Hematopoietic multipotent progenitor cell treated with erythropoietin and hydrocortisone succinate and interleukin-3 and kit ligand, for 8 days (in vitro differentiated cells): ENCODE data around the gene FTCDNL1.

Experiments
- DNase-seq: peaks from one replicate; pipeline ENCODE4 v3.0.0-alpha.2; 2015

FTCDNL1 gene

DNA sequence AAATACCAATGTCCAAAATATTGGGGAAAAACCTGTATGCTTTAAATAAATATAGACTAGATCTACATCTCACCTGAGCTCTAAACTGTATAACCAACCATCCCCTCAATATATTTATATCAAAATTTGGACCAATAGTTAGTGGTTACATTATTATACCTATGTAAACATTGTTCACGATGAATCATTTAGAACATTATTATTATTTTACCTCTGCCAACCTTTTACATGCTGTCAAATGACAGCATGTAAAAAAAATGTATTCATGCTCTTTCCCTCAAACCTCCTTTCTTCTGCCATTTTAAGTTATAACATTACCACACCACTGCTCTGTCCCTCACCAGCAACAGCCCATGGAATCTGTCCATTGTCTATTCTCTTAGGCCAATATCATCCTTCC, 9.6 kb downstream of the FTCDNL1 start:
- no peak for DNase-seq

DNA sequence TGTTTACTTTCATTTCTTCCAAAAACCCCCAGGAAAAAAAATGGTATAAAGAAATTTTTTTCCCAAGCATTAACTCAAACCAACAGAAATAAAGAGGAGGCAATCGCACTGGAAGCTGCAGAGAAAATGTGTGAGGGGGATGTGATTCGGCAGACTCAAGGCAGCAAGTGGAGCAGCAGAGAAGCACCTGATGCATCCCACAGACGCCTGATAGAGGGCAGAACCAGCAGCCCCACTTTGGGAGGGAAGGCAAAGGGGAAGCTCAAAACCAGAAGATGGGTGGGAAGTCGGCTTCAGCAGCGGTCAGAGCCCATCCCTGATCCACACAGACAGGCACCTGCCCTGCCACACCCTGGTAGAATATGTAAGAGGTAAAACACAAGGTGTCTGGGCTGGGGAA, 12.6 kb downstream of the FTCDNL1 start:
- DNase-seq: no peak

DNA sequence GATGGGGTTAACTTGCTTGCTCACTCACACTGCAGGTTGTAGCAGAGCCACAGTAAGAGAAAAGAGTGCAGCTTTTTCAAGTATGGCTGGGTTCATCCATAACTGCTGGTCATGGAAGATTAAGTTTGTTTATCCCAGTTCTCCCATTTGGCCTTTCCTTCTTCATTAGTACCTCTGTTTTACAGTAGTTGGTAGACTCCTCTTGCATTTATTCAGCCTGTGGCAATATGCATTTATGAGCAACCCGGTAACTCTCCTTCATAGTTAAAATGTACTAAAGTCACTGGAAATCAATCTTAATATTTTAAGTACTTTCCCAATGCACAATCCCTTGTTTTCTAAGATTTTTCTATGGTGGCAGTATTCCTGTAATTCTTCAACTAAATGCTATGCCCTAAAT, 14.0 kb downstream of the FTCDNL1 start:
- DNase-seq: no peak

DNA sequence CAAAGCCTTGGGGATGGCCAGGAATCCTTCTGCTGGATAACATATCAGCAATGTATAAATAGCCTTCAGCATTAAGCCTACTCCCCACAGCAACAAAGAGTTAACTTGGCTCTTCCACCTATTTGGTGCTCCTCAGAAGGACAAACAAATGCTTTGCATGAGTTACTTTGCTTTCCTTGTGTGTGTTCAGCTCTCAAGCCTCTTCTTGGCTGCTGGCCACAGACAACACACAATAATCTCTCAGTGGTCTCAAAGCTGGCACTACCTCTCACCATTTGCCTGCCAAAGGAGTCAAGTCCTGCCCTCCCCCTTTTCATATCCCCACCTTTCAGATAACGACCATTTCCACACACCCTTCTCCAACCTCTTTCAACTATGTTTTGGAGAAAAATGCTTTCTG, 17.5 kb downstream of the FTCDNL1 start:
- no peak for DNase-seq

DNA sequence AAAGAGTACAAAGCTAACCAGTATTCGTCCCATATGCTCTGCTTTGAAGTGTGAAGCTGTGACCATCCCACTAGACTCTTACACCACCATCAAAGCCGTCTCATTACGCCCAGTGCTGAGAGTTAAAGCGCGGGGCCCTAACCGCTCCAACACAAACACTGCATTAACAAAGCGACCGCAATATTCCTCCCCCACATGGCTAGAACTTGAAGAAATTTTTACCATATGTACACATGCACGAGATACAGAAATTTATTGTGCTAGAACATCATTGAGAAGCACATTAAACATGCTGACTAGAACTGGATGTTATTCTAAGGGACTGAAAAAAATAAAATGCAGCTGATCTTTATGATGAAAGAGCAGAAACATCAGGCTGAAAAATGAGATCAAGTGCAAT, 20.5 kb downstream of the FTCDNL1 start:
- no peak for DNase-seq

DNA sequence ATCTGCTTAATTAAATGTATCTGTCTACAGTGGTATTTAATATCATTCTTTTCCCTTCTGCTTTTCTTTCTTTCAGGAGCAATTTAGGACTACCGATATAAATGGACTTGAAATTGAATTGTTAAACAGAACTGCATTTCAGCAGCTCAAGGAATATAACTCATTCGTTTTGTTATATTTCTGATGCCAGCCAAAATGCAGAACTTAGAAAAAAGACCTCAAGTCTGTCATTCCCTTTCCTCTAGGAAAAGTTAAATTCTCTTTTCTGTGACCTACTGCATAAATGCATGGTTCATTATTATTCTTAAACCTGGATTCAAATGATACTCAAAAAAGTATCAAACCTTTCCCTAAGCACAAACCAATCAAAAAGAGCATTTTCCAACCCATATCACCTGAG, 21.4 kb downstream of the FTCDNL1 start:
- DNase-seq: no peak

DNA sequence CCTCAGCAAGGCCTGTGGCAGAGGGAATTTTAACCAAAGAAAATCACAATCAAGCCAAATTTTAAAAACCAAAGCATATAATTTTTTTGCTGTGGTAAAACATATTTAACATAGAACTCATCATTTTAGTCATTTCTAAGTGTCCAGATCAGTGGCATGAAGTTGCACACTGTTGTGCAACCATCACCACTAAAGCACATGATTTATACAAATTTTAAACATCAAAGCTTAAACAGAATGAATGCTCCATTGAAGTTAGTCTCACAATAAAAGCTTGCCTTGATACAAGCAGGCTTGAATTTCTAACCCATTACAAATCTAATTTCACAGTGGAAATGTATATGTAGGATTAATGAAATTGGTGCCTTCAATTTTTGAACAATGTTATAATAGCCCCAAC, 31.2 kb downstream of the FTCDNL1 start:
- DNase-seq: no peak

DNA sequence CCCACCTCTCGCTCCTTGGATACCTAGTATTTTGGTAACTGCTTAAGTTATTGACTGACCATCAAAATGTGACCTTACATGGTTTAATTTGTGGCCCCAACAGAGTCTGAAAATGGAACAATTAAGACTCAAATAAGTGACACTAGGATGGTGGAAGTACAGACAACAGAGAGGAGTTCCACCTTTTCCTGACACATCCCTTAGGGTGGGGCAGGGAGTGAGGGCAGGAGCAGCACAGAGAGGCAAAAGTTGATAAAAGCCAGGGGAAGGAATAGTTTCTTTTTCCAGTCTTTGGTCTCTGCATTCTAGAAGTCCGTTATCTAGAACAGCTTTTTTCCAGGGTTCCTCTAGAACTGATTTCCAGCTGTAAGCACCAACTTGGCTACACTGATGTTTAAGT, 32.2 kb downstream of the FTCDNL1 start:
- no peak for DNase-seq

DNA sequence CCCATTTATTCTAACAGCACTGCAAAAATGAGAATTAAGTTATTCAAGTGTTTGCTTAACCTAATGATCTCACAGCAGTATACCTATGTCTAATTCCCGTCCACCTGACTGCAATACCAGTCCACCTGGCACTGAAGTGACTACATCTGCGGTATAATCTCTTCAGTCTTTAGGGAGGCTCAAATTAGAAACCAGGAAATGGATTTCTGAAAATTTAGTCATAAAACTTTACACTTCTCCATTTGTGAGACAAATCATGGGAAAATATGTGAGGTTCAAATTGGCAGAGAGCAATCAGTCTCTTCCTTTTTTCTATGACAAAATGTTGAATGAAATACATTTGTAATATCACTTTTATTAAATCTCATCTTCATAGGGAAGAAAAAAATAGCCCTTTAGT, 33.0 kb downstream of the FTCDNL1 start:
- no peak for DNase-seq

DNA sequence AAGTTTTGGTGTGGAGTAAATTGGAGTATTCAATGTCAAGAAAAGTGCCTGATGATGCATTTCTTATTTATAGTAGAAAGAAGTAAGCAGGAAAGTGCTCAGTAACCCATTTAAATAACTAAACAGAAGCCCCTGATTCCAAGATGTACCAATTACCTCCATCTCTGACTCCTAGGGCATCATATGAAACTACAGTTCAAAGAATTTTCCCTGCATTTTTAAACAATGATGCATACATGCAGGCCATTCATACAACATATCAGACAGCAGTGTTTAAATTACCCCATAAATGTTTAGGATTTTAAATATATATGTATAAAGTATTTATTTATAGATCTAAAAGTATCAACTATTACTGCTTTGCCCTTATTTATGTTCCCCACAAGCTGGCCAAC, 36.2 kb downstream of the FTCDNL1 start:
- no peak for DNase-seq

DNA sequence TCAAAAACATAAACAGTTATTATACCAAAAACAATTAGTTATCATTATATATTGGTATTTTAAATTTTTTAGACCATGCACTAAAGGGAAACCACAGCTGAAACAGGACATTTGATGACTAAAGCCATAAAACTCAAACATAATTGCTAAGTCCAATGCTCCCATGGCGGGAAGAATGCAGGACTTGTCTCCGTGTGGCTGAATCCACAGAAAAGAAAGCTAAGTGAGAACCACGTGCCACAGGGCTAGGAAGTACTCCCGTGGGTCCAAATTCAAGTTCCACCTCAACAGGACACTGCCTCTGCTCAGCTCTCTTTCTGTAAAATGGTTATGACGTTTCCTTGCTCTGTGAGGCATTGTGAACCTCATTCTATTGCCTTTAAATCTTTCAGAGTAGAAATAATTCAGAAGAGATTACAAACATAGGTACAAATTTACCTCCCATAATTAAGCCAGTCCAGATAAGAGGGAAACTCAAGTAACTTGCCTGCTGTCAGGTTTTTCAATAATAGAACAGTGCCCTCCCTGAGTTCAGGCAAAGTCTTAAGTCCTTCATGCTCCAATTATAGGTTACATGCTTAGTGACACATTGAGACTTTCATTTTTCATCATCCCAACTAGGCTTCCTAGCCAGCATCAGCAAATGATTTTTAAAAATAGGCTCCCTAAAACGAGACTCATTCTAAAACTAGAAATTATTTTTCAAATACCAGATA, 36.7 kb downstream of the FTCDNL1 start:
- no peak for DNase-seq

DNA sequence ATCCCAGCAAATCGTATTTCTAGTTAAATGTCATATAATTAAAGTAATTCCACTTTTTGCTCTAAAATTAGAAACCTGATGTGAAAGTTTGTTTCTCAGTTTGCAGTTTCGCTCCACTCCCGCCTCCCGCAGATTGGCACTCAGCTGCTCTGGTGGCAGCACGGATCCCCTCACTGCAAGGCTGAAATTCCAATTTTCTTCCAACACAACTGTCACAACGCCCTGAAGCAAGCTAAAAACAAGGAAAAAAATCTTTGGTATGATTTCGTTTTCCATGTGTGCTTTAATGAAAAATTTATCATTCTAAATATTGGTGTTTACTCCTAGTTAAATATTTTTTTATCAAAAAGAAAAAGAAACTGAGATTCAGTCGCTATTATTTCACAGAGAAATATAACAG, 38.5 kb downstream of the FTCDNL1 start:
- no peak for DNase-seq

DNA sequence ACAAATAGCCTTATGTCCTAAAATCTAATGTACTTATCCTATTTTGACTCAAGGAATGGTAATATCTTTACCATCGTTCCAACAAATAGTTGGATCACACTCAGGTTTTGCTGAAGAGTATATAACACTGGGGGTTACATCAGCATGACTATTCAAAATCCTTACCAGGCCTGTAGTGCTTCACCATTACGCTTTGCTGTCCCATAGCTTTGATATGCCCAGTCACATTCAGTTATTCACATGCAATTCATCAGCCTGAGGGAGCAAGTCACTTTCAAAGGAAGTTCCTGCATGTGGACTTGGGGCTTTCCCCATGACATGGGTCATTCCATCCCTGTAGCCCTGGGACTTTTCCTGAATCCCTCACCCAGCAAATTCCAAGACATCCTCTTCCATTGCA, 39.6 kb downstream of the FTCDNL1 start:
- DNase-seq: no peak

DNA sequence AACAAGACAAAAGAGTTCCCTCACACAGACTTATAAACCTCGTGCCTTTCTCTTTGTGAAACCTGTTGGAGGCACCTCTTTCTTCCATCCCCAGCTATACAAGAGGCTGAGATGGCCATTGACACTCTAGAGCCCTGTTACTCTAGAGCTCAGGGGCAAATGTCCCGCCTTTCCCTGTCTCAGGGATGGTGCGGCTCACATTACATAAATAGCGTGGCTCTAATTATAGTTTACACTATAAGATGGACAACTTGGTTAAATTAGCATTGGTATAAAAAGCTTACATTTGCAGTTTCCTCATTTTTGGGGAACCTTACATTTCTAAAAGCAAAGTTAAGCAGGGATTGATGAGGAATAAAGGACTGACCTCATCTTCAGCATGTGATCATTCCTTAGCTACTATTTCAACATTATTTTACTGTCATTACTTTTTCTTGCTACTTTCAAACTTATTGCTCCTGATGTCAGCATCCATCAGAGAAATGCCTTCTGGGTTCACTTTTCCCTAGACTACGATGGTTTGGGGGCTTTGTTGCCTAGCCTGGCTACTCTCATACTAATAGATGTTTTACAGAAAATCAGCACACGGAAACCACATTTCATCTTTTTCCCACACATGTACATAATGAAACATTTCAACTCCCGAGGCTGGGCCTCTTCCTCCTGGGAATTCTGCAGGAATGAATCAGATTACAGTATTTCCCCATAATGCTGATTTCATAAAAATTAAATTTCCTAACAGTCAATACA, 40.4 kb downstream of the FTCDNL1 start:
- DNase-seq: no peak

DNA sequence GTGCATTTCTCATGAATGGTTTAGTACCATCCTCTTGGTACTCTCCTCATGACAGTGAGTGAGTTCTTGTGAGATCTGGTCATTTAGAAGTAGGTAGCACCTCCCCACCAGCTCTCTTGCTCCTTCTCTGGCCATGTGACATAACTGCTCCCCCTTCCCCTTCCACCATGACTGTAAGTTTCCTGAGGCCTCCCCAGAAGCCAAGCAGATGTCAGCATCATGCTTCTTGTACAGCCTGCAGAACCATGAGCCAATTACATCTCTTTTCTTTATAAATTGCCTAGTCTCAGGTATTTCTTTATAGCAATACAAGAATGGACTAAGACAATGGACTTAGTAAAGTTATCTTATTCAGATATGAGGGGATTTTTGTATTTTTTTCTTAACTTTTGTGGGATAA, 43.0 kb downstream of the FTCDNL1 start:
- DNase-seq: no peak

DNA sequence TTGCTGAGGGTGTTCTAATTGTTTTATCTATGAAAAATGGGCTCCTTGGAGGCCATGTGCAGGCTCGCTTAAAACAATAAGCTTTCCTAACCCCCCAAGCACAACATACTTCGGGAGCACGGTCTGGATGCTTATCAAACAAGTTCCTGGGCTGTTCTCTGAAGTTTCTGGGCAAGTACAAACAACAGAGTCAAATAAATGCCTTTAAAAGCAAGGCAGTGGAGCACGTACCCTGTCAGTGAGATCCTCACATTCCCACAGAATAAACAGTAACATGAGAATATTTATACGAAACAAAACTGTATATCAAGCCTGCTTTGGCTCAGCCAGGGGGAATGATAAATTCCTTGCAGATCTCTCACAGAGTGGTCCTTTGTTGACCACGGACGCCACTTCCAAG, 44.8 kb downstream of the FTCDNL1 start:
- DNase-seq: no peak

DNA sequence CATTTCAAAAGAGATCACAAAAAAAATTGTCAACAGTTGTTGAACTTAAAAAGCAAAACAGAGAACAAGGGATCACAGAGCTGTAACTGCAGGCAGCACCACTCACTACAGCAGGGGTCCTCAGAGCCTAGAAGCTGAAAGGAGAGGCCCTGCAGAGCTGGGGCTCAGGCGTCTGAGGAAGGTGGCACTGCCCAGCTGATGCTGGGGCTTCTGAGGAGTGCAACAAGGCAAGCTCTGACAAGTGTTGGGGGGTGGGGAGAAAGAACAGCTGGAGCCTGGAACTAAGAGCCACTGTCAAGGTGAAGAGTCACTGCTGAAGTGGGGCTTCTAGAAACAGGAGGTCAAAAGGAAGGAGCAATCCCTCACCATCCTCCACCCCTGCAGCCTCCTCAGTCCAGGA, 46.2 kb downstream of the FTCDNL1 start:
- no peak for DNase-seq

DNA sequence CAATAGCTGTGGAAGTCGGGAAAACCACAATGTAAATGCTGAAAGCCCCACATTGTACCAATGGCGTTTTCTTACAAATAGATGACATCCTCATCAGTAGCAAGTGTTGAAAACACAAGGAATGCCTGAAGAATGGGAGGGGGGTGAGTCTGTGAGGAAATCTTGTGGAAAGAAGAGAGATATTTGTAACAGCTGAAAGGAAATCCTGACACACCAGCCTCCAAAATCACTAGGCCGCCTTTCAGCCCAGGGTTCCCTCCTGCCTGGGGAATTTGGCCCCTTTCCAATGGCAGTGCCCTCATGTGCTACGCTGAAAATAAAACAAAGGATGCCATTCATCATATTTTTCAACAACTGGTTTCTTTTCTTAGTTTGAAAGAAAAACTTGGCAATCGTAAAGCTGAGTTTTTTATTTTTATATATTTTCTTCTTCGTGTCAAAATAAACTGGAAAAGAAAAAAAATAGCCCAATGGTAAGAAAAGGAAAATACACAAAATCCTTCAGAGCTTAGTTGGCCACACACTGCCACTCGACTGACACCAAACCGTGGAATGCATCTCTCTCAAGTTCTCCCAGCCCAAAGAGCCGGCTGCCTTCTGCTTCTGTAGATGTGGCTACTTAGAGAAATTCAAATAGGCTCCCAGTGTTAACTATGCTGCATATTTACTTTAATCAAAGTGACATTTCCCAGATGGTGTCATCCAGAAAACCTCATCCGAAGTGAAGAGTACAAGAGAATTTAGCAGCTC, 52.0 kb downstream of the FTCDNL1 start:
- no peak for DNase-seq

DNA sequence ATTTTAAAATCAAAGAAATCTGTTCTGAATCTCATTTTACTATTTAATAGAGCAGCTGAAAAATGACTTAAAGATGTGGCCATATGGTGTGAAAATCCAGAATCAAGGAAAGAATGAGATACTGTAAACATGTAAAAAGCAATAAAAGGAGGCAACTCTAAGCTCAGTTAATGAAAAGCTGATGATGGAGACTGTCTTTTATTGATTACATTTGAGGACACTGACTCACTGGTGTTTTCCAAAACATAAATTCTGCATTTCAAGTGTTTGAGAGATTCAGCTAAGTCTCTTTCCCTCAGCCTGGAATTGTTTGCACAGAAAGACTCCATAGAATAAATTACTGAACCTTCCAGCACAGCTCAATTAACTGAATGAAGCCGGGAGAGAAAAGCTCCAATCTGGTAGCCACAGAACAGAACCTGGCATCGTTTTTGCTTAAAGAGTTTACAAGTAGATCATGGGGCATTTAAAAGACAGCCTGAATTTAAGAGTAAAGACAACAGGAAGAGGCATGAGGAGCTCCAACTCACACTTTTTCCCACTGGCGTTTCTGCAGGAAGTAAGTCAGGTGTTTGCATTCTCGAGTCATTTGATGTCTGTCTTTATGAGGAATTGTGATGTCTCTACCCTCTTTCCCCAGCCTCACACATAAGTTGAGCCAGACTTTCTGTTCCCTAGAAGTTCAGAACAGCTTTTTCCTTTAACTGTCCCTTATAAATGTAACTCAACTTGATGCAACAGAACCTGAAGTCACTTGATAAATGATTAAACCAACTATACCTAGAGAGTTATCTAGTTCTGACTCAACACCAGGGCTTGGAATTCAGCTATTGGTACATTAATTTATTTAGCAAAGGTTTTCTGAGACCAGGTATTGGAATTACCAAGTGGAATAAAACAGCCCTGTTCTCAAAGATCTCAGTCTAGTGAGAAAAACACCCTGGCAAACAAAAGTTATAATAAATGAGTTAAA, 53.3 kb downstream of the FTCDNL1 start:
- no peak for DNase-seq

DNA sequence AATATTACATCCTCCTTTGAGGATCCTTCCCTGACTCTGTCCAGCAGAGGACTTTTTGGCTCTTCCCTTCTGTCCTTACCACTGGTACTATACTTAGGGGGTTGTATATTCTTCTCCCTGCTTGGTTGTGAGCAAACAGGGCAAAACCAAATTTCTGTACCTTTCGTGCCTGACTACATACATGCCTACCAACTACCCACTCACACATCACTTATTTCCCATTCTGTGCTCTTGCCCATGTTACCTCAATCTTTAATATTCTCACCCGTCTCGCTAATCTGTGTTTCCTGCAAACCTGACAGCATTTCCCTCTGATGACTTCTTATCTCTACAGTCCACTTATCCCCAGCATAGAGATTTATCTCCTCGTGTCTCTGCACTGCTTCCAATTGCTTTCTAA, 58.6 kb downstream of the FTCDNL1 start:
- DNase-seq: no peak

DNA sequence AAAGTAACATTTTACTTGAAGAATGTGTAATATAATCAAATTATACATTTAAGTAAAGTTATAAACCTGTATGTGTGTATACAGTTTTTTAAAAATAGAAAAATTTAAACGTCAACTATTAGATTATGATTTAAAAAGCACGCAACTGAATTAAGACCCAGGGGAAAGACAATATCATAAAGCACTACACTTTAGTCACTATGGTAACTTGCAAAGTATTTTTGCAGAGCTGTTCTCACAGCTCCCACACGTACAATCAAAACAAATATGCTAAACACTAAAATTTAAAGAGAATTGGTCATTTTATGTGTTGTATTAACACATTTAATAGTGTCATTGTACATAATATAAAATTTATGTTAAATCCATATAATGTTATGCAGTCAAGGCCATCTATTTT, 59.7 kb downstream of the FTCDNL1 start:
- DNase-seq: no peak

DNA sequence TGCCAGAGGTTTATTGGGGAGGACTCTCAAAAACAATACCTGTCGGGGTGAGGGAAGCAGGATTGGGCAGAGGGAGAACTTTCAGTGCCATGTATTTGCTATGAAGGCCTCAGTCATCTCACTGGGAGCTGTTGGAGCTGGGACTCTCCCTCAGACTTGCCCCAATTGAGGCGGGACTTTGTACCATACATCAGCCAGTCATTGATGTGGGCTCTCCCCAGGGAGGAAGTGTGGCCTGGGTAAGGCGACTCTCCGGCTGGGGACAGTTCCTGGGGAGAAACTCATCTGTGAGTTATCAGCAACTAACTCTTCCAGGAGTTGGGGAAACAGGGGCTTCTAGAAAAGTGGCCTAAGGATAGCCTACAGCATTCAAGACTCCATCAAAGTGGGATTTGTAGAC, 66.5 kb downstream of the FTCDNL1 start:
- no peak for DNase-seq

DNA sequence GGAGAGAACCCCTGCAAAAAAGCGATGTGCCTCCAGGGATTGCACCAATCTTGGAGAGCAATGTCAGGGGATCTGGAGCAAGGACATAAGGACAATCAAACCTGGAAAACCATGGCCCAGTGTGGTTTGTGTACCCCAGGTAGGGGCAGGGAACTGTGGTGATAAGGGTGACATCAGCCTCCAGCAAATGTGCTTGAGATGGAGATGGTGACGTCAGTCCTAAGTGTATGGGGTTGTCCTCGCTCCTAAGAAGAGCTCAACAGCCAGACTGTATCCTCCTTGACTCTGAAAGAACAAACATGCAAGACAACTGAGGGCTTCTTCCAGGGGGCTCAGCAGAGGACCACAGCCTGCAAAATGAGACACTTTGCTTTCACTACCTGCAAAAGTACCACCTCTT, 71.4 kb downstream of the FTCDNL1 start:
- DNase-seq: no peak
